Measurements from ENCODE around the gene RAPH1. TPM values are rescaled to one million over a fixed set of nuclear protein-coding genes. Genes with fewer than 3 reads are reported as not detected.

Gene RAPH1
- total and polyA plus RNA-seq, 9 of the 15 experiments (the other 6 are each of a cell fraction or from before 2014, with no cell fraction given) = 0.07 to 0.71 (median 0.27) TPM

GRCh38 chr2:203565076-203565475 is 30.0 kb upstream of the RAPH1 start:
- no peak overlapping the region for H3K4me3 ChIP-seq
- BruUV-seq (replicated peaks) = no TSS peak
- no peaks in the 10 kb centered on the region for H3K9me3 ChIP-seq (replicated peaks; ENCODE audit: control insufficient read depth, insufficient read depth, low read depth, low read length)
- no peak for TF ChIP-seq RHOXF2B (CRISPR knock-in tag; conservative IDR thresholded peaks at IDR 0.05)
- no peak for TF ChIP-seq ZZZ3 (IDR thresholded peaks at IDR 0.05)
- no peak for TF ChIP-seq TRIM28 (IDR thresholded peaks at IDR 0.05)
- no peak for TF ChIP-seq CHD1 (IDR thresholded peaks at IDR 0.05; ENCODE audit: low read length)
- no peak for TF ChIP-seq RUNX1 (IDR thresholded peaks at IDR 0.05; ENCODE audit: low read depth)
- TF ChIP-seq ZNF408 (CRISPR knock-in tag; IDR thresholded peaks at IDR 0.05; ENCODE audit: low read depth) = no peak
- TF ChIP-seq DDX20 (tag; IDR thresholded peaks at IDR 0.05; ENCODE audit: low read depth) = no peak
- no peak for TF ChIP-seq ZNF717 (CRISPR knock-in tag; IDR thresholded peaks at IDR 0.05)
- TF ChIP-seq, protein P1, sequence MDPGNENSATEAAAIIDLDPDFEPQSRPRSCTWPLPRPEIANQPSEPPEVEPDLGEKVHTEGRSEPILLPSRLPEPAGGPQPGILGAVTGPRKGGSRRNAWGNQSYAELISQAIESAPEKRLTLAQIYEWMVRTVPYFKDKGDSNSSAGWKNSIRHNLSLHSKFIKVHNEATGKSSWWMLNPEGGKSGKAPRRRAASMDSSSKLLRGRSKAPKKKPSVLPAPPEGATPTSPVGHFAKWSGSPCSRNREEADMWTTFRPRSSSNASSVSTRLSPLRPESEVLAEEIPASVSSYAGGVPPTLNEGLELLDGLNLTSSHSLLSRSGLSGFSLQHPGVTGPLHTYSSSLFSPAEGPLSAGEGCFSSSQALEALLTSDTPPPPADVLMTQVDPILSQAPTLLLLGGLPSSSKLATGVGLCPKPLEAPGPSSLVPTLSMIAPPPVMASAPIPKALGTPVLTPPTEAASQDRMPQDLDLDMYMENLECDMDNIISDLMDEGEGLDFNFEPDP (CRISPR knock-in tag; IDR thresholded peaks at IDR 0.05) = no peak
- TF ChIP-seq ZFP36 (IDR thresholded peaks at IDR 0.05; ENCODE audit: low read depth, low read length, partially characterized antibody) = no peak
- intact Hi-C loops (cut with micrococcal nuclease) (no loop called here), in situ Hi-C loops (cut with MboI) (no loop called here)
- no peak overlapping the region for H3K4me2 ChIP-seq (ENCODE audit: insufficient read depth, low read length)
- no peaks in the 10 kb centered on the region for H4K20me1 ChIP-seq (replicated peaks; ENCODE audit: control insufficient read depth, insufficient read depth, low read length)
- CTCF ChIA-PET (ENCODE audit: low intra/inter-chr PET ratio) = no interaction called here
- DNase-seq (ENCODE audit: extremely low read depth in 1 of 4, low spot score in 3 of 4) (no peak), FAIRE-seq (no peak), ATAC-seq (no peak)
- H2AFZ ChIP-seq (ENCODE audit: low read depth, low read length) = no peak overlapping the region
- POLR2A ChIA-PET = no interaction called here
- H3K27me3 ChIP-seq (ENCODE audit: control insufficient read depth in 2 of 2, insufficient read depth in 2 of 2, low read length in 2 of 2) = peaks cover 0 to 6% of the 10 kb centered on the region in 2 experiments; a peak in 2 of 5 replicates
- no peaks in the 10 kb centered on the region for H3K36me3 ChIP-seq (ENCODE audit: control insufficient read depth, insufficient read depth, low read length)
- H3K79me2 ChIP-seq (ENCODE audit: control insufficient read depth, insufficient read depth, low read length) = no peaks in the 10 kb centered on the region
- H3K9me1 ChIP-seq (ENCODE audit: control insufficient read depth, insufficient read depth, low read length) = no peaks in the 10 kb centered on the region
- no peaks in the 10 kb centered on the region for H3K4me1 ChIP-seq (replicated peaks in 1 of 2; ENCODE audit: control insufficient read depth in 2 of 2, insufficient read depth in 2 of 2, low read length in 2 of 2)
- H3K9ac ChIP-seq (ENCODE audit: insufficient read depth in 1 of 2, low read depth in 2 of 2, low read length in 2 of 2) = no peak overlapping the region
- H3K27ac ChIP-seq (ENCODE audit: extremely low read depth, low read depth, low read length) = no peak overlapping the region

Measured in K562 (cell line).